HG03439 (cell line): Measurements from ENCODE around the gene BMI1.
"Not testable (repeated sequence)": the region's sequence is repeated elsewhere in the genome, so short reads cannot be mapped to it uniquely, and the experiment has no call there.

ENCODE experiments used
- ATAC-seq: cut with Tn5 transposase; IDR thresholded peaks from one replicate; pipeline ENCODE4 v1.9.1; 2021; ENCODE audit warnings: mild to moderate bottlenecking, moderate library complexity; ENCODE audit not compliant: unreplicated experiment

BMI1 gene

DNA sequence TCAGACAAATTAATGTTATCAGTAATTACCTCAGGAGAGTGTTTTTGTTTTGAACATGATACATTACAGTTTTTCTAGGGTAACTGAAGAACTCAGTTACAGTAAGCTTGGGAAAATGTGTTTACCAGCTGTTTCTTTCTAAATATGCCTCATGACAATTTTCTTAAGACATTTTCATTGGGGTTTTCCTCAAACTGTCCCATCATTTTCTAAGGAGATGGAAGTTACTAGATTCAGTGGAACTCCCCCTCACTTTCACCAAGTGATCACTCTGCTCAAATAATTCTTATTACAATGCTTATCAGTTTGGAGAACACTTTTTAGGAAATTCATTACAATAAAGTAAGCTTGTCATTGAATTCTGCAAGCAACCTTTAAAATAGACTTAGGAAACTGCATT lies 18.0 kb downstream of the BMI1 start:
- ATAC-seq, result no peak

DNA sequence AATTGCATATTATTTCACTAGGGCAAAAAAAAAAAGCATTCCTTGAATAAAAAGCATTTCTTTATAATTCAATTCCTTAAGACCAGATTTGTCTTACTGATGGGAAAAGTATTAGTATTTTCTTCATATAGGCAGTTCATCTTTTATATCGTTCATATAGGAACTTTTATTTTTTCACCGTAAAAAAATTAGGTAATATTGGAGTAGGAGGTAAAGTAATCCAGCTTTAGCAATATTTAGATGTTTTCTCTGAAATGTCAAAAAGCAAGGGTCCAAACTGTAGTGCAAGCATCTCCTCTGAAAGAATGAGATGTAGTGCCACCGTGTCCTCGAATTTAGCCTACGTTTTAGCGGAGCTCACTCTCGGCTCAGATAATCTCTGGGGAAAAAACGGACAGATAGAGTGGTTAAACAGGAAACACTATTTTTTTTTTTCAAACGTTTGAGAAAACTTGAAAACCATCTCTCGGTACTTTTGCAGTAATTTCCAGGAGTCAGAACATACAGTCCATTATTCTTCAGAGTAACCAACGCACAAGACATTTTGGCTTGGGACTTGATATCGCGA lies 18.9 kb downstream of the BMI1 start:
- no peak for ATAC-seq

DNA sequence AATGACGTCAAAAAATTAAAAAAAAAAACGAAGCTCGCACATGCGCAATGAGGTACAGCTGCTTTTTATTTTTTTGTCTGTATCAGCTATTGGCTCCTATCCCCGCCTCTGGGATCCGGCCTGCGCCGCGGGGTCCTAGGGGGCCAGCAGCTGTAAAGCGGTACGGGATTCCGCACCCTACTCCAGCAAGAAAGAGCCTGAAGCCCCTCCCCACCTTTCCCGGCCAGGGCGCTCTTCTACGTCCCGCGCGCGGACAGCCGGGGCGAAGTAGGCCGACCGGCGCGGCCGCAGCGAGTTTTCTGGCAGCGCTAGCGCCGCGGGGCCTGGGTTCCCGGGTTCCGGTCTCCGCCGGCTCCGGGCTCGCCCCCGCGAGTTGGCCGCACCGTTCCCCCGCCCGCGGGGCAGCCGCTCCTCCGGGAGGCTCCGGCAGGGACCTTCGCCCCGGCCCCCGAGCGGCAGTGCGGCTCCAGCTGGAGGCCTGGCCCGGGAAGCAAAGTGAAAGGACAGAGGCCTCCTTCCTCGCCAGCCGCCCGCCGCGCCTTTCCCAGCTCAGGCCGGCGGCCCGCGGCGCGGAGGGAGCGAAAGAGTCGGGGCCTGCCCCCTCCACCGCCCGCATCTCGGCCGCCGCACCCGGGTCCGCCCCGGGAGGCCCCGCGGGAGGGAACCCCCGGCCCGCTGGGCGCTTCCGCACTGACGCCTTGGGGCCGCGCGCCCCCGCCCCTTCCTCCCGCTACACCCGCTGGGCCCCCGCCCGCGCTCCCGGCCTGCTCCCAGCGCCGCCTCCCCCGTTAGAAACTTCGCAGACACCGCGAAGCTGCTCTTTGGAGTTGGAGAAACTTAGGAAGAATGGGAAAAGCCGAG lies 19.7 kb downstream of the BMI1 start:
- ATAC-seq, result peak; percentile 42

DNA sequence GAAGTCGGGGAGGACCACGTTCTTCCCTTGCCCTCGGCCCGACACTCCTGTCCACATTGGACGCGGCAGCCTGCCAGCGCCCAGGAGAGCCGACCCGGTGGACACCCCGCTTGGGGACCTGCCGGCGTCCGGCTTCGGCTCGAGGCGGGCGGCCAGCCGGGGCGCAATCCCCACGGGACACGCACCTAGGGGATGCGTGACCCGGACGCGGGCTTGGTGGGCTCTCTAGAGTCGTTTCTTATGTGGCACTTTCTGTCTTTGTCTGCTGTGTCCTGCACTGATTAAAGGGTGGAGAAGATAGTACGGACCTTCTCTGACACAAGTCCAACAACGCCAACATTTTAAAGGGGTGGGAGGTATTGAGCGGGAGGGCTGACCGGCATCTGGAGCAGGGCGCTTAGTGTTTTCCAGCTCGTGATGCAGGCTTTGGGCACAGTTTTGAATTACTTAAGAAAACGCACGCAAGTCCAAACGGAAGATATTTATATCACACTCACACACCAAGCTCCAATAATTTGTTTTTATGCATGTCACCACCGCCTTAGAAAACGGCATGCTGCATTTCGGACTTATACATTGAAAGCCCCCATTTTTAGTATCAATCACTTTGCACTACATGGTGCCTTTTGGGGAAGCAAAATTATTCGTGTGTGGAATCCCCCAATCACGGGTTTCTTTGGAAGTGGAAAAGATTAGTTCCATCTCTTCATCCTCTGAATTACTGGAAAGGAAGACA lies 20.5 kb downstream of the BMI1 start:
- peak; percentile 13 for ATAC-seq

DNA sequence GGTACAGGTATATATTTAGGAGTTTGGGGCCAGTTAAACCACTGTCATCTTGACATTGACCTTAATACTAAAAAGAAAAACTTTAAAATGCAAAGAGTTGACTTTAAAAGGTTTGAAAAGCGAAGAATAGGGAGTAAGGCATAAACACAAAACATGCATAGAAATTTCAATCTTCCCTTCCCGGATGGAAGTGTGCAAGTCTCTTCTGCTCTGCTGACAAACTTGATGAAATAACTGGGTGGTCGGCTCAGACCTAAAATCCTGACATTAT lies 21.0 kb downstream of the BMI1 start:
- no peak for ATAC-seq

DNA sequence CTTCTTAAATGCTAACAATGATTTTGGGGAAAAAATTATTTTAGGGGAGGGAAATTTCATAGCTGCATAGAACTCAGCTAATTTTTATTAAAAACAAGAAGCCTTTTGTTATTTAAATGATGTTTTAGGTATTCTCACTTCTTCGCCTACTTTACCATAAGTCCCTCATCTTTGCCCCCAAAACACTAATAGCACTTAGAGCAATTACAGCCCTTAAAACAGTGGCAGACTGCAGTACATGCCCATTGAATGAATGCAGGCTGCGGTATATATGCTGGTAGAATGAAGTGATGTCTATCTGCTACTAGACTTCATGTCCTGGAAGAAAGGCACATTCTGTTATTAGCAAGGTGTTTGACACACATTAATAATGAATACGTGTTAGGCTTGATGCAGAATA lies 21.5 kb downstream of the BMI1 start:
- ATAC-seq, result no peak

DNA sequence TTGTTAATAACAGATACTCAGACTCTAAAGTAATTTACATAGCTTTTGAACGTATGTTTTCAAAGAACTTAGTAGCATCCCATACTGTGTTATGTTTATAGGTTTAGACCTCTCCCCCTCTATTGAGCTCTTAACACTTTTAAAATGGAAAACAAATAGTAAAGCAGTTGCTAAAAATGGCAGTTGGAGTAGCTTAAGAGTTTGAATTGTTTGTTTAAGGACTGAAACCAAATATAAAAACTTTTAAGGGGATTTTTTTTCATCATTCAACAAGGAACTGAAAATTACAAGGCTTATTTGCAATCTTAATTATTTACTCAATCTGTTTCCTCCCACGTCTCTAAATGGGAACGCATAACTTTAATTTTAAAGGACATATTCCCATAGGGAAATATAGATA lies 22.8 kb downstream of the BMI1 start:
- ATAC-seq, result no peak

DNA sequence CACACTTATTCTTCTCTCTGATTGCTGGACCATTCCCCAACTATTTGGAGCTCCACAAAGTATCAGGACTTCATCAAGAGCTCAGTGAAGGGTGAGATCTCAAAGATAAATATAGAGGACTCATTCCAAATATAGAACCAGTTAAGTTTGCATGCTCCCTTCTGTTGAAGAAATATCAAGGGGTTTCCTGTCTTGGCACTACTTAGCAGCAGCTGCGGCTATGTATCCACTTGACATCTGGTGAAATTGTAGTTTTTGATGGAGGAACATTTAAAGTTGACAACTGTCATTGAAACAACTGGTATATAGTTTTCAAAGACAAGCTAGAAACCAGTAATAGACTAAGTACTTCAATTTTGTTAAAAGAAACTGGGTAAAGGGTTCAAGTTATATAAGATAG lies 23.4 kb downstream of the BMI1 start:
- ATAC-seq, result no peak

DNA sequence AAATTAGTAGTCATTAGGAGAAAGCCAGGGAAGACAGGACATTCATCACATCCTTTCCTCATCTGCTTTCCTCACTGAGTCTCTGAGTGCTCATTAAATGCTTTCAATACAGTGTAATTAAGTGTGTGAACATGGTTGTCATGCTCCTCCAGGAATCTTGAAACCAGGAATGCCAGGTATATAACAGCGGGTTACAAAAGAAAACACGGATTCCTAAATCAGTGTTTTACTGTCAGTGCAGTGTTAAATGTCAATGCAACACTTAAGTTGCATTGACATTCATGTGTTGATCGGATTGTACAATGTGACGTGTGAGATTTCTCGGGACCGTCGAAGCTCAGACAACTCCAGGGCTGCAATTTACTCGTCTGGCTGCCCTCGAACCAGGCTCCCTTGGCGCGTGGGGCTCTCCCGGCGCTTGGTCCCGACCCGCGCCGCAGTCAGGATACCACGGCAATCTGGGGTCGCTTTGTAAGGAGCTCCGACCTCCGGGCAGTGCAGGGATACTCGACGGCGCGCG lies 23.9 kb downstream of the BMI1 start:
- ATAC-seq, result no peak

DNA sequence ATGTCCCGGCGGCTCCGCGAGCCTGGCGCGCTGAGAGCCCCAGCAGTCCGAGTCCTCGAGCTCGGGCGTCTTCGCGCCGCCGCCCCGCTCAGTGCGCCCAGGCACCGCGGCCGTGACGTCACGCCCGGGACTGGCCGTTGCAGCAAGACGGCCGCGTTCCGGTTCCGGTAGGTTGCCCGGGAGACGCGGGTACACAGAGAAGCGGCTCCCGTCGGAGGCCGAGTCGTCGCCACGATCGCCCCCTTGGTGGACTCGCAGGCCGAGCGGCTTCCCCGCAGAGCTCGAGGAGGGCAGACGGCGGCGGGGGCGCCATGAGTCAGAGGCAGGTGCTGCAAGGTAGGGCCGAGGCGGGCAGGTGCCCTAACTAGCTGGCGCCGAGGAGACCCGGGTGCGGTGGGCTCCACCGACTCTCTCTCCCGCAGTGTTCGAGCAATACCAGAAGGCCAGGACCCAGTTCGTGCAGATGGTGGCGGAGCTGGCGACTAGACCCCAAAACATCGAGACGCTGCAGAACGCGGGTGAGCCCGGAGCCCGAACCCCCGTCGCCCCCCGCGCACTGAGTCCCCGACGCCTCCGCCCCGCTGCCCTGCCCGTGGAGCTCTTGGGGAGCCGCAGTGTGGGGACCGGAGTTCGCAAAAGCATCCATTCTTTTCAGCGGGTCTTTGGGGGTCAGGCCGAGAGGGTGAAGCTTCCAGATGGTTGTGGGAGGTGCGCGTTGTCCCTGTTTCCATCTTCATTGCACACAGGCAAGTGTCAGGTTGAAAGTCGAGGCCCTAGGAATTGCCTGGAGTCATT lies 24.6 kb downstream of the BMI1 start, which contains the start of gene SPAG6:
SPAG6 (plus strand) TSS at position 196 of the 795 bp plus-strand sequence; CDS start at position 312, 116 bp downstream.
- no peak for ATAC-seq

DNA sequence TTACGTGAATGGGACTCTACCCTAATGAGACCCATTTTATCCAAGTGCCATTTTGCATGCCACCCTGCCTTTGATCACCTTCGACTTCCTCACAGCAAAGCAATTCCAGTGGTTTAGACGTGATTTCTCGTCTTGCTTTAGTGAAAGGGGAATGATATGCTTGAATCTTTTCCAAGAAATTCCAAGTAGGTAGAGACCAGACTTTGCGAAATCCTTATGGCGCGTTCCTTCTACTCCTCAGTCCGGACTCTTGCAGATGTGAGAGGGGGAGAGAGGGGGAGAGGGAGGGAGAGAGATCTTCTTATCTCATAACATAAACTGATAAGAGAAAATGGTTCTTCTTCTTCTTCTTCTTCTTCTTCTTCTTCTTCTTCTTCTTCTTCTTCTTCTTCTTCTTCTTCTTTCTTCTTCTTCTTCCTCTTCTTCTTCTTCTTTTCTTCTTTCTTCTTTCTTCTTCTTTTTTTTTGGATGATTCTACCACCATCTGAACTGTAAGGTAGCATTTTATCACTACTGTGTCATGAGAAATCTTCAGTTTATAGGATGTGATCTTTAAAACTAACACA lies 25.3 kb downstream of the BMI1 start:
- no peak for ATAC-seq

DNA sequence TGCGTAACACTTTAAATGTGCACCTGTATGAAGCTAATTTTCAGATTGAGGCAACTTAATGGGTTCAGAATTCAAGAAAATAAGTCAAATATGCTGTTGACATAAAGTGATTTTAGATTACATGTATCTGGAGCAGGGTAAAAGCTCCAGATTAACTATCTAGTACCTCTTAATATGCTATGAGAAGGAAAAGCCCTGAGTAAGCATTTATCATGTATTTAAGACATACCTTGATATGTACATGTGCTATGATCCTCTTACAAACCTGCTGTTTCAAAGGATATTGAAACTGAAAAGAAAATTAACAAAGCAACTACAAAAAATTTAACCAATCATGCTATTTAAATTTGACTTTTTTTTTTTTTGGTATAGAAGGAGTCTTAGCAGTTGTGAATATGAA lies 28.9 kb downstream of the BMI1 start:
- no peak for ATAC-seq

DNA sequence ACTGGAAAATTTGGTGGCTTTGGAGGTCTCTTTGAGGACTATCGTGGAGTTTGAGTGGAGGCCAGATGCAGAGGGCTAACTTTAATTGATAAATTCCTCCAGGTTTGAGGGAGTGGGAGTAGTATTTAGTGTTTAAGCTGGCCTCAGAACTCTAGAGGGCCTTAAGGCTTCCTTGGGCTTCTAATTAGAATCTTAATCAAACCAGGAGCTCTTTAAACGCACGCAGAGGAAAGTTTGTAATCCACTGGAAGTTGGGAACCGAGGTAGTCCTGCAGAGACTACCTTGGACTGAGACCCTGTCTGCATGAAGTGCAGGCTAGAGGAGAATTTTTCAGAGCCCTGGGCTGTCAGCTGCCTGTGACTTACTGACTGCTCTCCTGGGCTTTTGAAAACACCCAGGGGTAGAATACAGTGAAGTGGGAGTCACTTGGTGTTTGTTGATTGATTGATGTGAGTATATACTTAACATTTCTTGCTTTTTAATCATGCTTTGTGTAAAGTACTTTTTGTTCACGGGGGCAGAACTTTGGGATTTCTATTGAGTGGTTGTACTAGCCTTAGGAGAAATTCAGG lies 30.3 kb downstream of the BMI1 start:
- ATAC-seq, result no peak

DNA sequence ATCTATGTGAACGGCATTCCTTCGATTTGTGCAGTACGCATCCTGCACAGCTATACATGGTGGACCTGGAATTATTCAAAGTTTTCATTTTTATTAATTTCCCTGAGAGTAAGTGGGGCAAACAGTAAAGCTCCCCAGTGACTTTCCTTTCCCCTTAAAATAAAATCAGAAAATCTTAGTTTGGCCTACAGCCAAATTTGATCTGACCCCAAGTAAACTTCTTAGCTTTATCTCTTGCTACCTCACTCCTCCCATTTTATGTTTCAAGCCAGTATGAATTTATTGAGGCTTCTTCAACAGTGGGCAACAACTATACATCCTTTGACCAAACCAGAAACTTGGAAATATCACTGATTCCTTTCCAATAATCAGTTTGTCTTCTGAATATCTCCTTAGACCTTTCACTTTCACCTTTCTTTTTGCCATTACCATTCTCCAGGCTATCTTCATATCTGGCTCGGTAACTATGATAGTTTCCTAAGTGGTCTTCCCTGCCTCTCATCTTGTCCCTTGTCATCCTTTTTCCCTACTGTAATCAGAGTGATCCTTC lies 35.5 kb downstream of the BMI1 start:
- no peak for ATAC-seq

DNA sequence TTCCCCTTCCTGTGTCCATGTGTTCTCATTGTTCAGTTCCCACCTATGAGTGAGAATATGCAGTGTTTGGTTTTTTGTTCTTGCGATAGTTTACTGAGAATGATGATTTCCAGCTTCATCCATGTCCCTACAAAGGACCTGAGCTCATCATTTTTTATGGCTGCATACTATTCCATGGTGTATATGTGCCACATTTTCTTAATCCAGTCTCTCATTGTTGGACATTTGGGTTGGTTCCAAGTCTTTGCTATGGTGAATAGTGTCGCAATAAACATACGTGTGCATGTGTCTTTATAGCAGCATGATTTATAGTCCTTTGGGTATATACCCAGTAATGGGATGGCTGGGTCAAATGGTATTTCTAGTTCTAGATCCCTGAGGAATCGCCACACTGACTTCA lies 36.9 kb downstream of the BMI1 start:
- ATAC-seq, result not testable (repeated sequence)

DNA sequence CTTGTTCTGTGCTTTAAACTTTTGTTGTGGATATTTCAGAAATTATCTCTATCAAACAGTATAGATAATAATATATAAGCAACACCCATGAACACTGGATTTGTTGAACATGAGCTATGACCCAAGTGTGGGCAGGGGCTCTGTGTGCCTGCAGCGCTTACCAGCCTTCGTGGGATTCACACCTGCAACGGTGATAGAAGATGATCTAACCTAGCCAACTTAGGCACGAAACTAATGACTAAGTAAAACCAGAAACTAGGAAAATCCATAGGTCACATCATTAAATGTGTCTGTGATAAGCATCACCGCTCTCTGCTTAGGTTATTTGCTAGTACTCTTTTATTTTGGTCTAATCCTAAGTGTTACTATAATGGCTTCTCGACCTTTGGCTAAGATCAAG lies 42.4 kb downstream of the BMI1 start:
- no peak for ATAC-seq

DNA sequence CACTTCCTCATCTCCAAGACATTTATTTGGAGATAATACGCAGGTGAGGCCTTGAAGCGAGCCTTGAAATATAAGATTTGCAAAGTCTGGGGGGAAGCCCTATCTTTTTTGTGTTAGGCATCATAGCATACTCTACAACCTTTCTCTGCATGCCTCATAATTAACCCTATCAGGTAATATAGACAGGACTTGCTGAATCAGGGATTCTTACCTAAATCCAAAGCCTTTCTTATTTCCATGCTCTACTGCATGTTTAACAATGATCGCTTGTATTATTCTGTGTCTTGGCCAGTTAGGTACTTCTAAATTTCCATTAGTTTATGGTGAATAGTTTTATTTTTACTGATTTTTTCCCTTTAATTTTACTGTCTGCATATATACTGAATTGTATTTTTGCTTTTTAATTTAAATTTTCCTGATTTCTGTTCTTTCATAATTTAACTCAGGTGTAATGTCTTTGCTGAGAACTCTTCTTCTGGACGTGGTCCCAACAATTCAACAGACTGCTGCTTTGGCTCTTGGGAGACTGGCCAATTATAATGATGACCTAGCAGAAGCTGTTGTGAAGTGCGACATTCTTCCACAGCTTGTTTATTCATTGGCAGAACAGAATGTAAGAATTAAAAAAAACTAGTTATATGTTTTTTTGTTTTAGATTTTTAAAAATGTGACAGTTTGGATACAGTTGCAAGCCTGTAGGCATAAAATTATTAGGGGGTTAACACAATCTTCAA lies 43.7 kb downstream of the BMI1 start:
- ATAC-seq, result no peak

DNA sequence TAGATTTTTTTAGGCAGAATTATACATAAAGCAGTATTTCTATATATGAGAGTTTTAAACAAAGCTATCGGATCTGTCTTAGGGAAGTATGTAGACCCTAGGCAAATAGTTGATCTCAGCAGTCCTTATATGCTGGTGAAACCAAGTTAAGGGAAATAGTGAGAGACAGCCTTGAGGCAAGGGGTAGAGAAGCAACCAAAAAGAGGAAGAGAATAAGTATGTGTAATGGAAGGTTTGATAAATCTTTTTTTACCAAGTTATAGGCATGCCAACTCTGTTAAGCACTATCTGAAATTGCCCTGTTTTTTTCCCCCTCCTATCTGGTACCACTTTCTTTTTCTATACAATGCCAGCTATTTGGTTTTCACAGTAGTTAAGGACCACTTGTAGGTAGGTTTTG lies 44.3 kb downstream of the BMI1 start:
- ATAC-seq, result no peak

DNA sequence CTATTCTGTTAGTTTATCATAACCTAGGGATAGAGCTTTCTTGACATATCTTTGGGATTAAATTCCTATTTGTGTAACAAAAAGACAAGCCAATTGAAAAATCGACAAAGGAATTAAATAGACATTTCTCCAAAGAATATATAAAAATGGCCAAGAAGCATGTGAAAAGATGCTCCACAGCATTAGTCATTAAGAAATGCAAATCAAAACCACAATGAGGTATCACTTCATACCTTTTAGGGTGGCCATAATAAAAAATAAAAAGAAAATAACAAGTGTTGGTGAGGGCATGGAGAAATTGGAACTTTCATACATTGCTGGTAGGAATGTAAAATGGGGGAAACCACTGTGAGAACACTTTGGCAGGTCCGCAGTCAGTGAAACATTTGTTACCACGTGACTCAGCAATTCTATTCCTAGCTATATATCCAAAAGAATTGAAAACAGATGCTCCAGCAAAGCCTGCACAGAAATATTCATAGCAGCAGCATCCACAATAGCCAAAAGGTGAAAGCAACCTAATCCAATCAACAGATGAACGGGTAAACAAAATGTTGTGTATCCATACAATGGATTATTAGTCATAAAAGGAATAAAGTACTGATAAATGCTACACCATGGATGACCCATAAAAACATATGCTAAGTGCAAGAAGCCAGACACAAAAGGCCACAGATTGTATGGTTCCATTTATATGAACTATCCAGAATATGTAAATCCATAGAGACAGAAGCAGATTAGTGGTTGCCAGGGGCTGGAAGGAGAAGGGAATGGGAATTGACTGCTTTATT lies 44.9 kb downstream of the BMI1 start:
- no peak for ATAC-seq
